ENCODE data around the gene ATP5ME. TPM values are rescaled to one million over a fixed set of nuclear protein-coding genes. Genes with fewer than 3 reads are reported as not detected.

Gene ATP5ME
- total RNA-seq, 1 donor = 60.8 TPM

DNA sequence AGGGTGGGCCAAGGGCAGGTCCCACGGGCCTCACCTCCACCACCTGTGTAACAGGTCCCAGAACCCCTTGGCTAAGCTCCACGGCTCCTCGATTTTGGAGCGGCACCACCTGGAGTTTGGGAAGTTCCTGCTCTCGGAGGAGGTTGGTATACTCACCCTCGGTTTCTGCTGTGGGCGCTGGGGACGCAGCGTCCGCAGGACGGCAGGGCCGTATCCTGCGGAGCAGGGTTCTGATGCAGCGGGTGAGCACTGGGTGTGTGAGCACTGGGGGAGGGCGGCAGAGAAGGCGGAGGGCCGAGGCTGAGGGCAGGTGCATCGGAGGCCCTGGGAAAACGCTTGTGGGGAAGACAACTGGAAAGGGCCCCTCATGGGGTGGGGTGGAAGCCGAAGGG, 11.0 kb downstream of the ATP5ME start:
- no peaks in the 10 kb centered on the region for H3K9me3 ChIP-seq (ENCODE audit: low read depth, low read length)
- no peak for TF ChIP-seq CTCF (IDR thresholded peaks at IDR 0.05; ENCODE audit: extremely low read depth, low read depth, low read length)
- H3K27me3 ChIP-seq (ENCODE audit: insufficient read depth, low read length) = peaks cover 13% of the 10 kb centered on the region
- no peak overlapping the region for H3K27ac ChIP-seq (ENCODE audit: low read depth, low read length)
- DNase-seq (ENCODE audit: insufficient read length, low spot score, missing footprints) = peak; percentile 61
- H3K4me1 ChIP-seq (ENCODE audit: insufficient read depth, low read length) = no peaks in the 10 kb centered on the region
- no peak overlapping the region for H2AFZ ChIP-seq (ENCODE audit: low read length)
- no peaks in the 10 kb centered on the region for H3K79me2 ChIP-seq (ENCODE audit: insufficient read depth, low read length)
- no peaks in the 10 kb centered on the region for H4K20me1 ChIP-seq (ENCODE audit: insufficient read depth, low read length)
- no peak overlapping the region for H3K4me2 ChIP-seq (ENCODE audit: insufficient read depth, low read length)
- H3K4me3 ChIP-seq (ENCODE audit: insufficient read depth, low read length) = no peak overlapping the region
- no peaks in the 10 kb centered on the region for H3K36me3 ChIP-seq (ENCODE audit: insufficient read depth, low read length)

- Histone ChIP-seq H3K27ac (ENCODE audit: low read depth, low read length) (no peak overlapping the region), H3K4me3 (ENCODE audit: insufficient read depth, low read length) (no peak overlapping the region), H2AFZ (ENCODE audit: low read length) (no peak overlapping the region), H3K36me3 (ENCODE audit: insufficient read depth, low read length) (no peaks in the 10 kb centered on the region), H3K4me1 (ENCODE audit: insufficient read depth, low read length) (no peaks in the 10 kb centered on the region), H4K20me1 (ENCODE audit: insufficient read depth, low read length) (no peaks in the 10 kb centered on the region), H3K27me3 (ENCODE audit: insufficient read depth, low read length) (peaks cover 13% of the 10 kb centered on the region), H3K4me2 (ENCODE audit: insufficient read depth, low read length) (no peak overlapping the region), H3K79me2 (ENCODE audit: insufficient read depth, low read length) (no peaks in the 10 kb centered on the region), H3K9me3 (ENCODE audit: low read depth, low read length) (no peaks in the 10 kb centered on the region)
- DNase-seq (ENCODE audit: insufficient read length, low spot score, missing footprints) = peak; percentile 74
- TF ChIP-seq CTCF (IDR thresholded peaks at IDR 0.05; ENCODE audit: extremely low read depth, low read depth, low read length) = no peak
Measured at GRCh38 chr4:661881-662761, 12.0 kb downstream of the ATP5ME start.

GRCh38 chr4:661231-661630, 12.8 kb downstream of the ATP5ME start:
- Histone ChIP-seq H3K27ac (ENCODE audit: low read depth, low read length) (no peak overlapping the region), H4K20me1 (ENCODE audit: insufficient read depth, low read length) (no peaks in the 10 kb centered on the region), H2AFZ (ENCODE audit: low read length) (no peak overlapping the region), H3K79me2 (ENCODE audit: insufficient read depth, low read length) (no peaks in the 10 kb centered on the region), H3K4me2 (ENCODE audit: insufficient read depth, low read length) (no peak overlapping the region), H3K27me3 (ENCODE audit: insufficient read depth, low read length) (peaks cover 13% of the 10 kb centered on the region), H3K36me3 (ENCODE audit: insufficient read depth, low read length) (no peaks in the 10 kb centered on the region), H3K4me3 (ENCODE audit: insufficient read depth, low read length) (no peak overlapping the region), H3K9me3 (ENCODE audit: low read depth, low read length) (no peaks in the 10 kb centered on the region), H3K4me1 (ENCODE audit: insufficient read depth, low read length) (no peaks in the 10 kb centered on the region)
- TF ChIP-seq CTCF (IDR thresholded peaks at IDR 0.05; ENCODE audit: extremely low read depth, low read depth, low read length) = no peak
- DNase-seq (ENCODE audit: insufficient read length, low spot score, missing footprints) = peak; percentile 78

GRCh38 chr4:660401-660800, 13.7 kb downstream of the ATP5ME start:
- no peaks in the 10 kb centered on the region for H3K79me2 ChIP-seq (ENCODE audit: insufficient read depth, low read length)
- DNase-seq (ENCODE audit: insufficient read length, low spot score, missing footprints) = peak; percentile 72

More at GRCh38 chr4:660401-660800, 13.7 kb downstream of the ATP5ME start:
- H3K4me2 ChIP-seq (ENCODE audit: insufficient read depth, low read length) = no peak overlapping the region
- no peak overlapping the region for H3K4me3 ChIP-seq (ENCODE audit: insufficient read depth, low read length)
- H3K27me3 ChIP-seq (ENCODE audit: insufficient read depth, low read length) = peaks cover 13% of the 10 kb centered on the region
- H2AFZ ChIP-seq (ENCODE audit: low read length) = no peak overlapping the region
- H3K4me1 ChIP-seq (ENCODE audit: insufficient read depth, low read length) = no peaks in the 10 kb centered on the region
- H3K36me3 ChIP-seq (ENCODE audit: insufficient read depth, low read length) = no peaks in the 10 kb centered on the region
- no peaks in the 10 kb centered on the region for H3K9me3 ChIP-seq (ENCODE audit: low read depth, low read length)
- H3K27ac ChIP-seq (ENCODE audit: low read depth, low read length) = no peak overlapping the region
- no peaks in the 10 kb centered on the region for H4K20me1 ChIP-seq (ENCODE audit: insufficient read depth, low read length)
- no peak for TF ChIP-seq CTCF (IDR thresholded peaks at IDR 0.05; ENCODE audit: extremely low read depth, low read depth, low read length)
